ENCODE measurements around the gene DMKN. TPM values are rescaled to one million over a fixed set of nuclear protein-coding genes. Genes with fewer than 3 reads are reported as not detected.
"Not testable (repeated sequence)": the region's sequence is repeated elsewhere in the genome, so short reads cannot be mapped to it uniquely, and the experiment has no call there.

The DMKN gene
- total and polyA plus RNA-seq, 2 of the 8 experiments (the other 6 are each of a cell fraction or from before 2014, with no cell fraction given): 290 to 330 TPM

- TF ChIP-seq KDM5A (IDR thresholded peaks at IDR 0.05; ENCODE audit: low read length): no peak
- TF ChIP-seq POLR2A (IDR thresholded peaks at IDR 0.05; ENCODE audit: control extremely low read depth in 1 of 2, low read depth in 2 of 2, low read length in 2 of 2): no peak
- TF ChIP-seq SP1 (IDR thresholded peaks at IDR 0.05; ENCODE audit: low read depth, low read length): no peak
- no peak for TF ChIP-seq SIX5 (IDR thresholded peaks at IDR 0.05; ENCODE audit: low read depth, low read length)
- no peak for TF ChIP-seq PHF8 (conservative IDR thresholded peaks at IDR 0.05; ENCODE audit: low read depth, low read length)
Measured at GRCh38 chr19:35466259-35466658, 47.2 kb downstream of the DMKN start (continued).

GRCh38 chr19:35462956-35463355, 50.5 kb downstream of the DMKN start:
- H3K56ac ChIP-seq (replicated peaks; ENCODE audit: insufficient read length, low read depth, low read length); H3K27ac ChIP-seq (ENCODE audit: low read depth, low read length); H2AK5ac ChIP-seq (ENCODE audit: low read depth, low read length); H2BK120ac ChIP-seq (replicated peaks; ENCODE audit: low read depth, low read length); H3K23ac ChIP-seq (ENCODE audit: insufficient read length); H3K23me2 ChIP-seq (ENCODE audit: low read depth, low read length); H3K27me3 ChIP-seq (replicated peaks in 1 of 4; ENCODE audit: control insufficient read depth in 3 of 4, extremely low read depth in 1 of 4, insufficient read depth in 3 of 4, low read length in 3 of 4); H2BK12ac ChIP-seq (ENCODE audit: low read depth, low read length); H2AFZ ChIP-seq (ENCODE audit: low read length); H3K4me2 ChIP-seq (ENCODE audit: insufficient read depth in 1 of 2, low read depth in 2 of 2, low read length in 2 of 2); H4K8ac ChIP-seq (ENCODE audit: extremely low read depth, insufficient read depth, low read length); H4K5ac ChIP-seq (ENCODE audit: insufficient read length, low read depth, low read length); H3K4ac ChIP-seq (replicated peaks; ENCODE audit: insufficient read length, low read depth, low read length); H3K79me1 ChIP-seq (ENCODE audit: low read depth, low read length); H4K91ac ChIP-seq (replicated peaks; ENCODE audit: insufficient read length, low read length); H3K14ac ChIP-seq (ENCODE audit: insufficient read length); DNase-seq (ENCODE audit: low read depth in 1 of 2, low spot score in 2 of 2); H3K18ac ChIP-seq (ENCODE audit: extremely low read depth, low read length); H3K9ac ChIP-seq (replicated peaks in 1 of 4; ENCODE audit: extremely low read depth in 1 of 4, low read depth in 3 of 4, low read length in 3 of 4); H2BK5ac ChIP-seq (ENCODE audit: low read depth, low read length); H3K36me3 ChIP-seq (ENCODE audit: control insufficient read depth in 2 of 4, insufficient read depth in 4 of 4, low read length in 3 of 4); H2BK15ac ChIP-seq (ENCODE audit: low read length); H2BK20ac ChIP-seq (ENCODE audit: low read length); H3K4me3 ChIP-seq (ENCODE audit: extremely low read depth in 1 of 4, insufficient read depth in 2 of 4, low read depth in 3 of 4, low read length in 4 of 4); FAIRE-seq; H4K20me1 ChIP-seq (replicated peaks in 1 of 2; ENCODE audit: control insufficient read depth in 1 of 2, insufficient read depth in 2 of 2, low read length in 2 of 2); H3K9me3 ChIP-seq (ENCODE audit: insufficient read depth in 2 of 2, low read depth in 1 of 2, low read length in 1 of 2); H3K79me2 ChIP-seq (ENCODE audit: control insufficient read depth in 1 of 2, insufficient read depth in 2 of 2, low read length in 2 of 2); H3K4me1 ChIP-seq (replicated peaks in 1 of 4; ENCODE audit: control insufficient read depth in 3 of 4, insufficient read depth in 4 of 4, low read length in 3 of 4): not testable (repeated sequence)
- 85% methylated on average over 7 of the region's 7 CpGs; no CpG with 5 or more reads in 1 of the 2 experiments for WGBS, 2 experiments (ENCODE audit: extremely low coverage in 1 of 2, insufficient coverage in 1 of 2, insufficient read length in 1 of 2, insufficient replicate concordance in 2 of 2, low coverage in 1 of 2, low lambda C conversion rate in 2 of 2, missing lambda C conversion rate in 1 of 2)
- ChIA-PET POLR2A (ENCODE audit: partially characterized antibody) (interaction anchor here (0.8 kb wide), 1 partner anchor 44 kb away, joined by 3 read pairs; no protein-coding TSS in a partner anchor), CTCF (ENCODE audit: partially characterized antibody) (interaction anchor here (0.6 to 2.1 kb wide), 7 partner anchors 10 to 121 kb away, joined by 3 to 7 read pairs (median 4); no protein-coding TSS in a partner anchor)

All from H1 (cell line).